Measurements from ENCODE around the gene HSPA1L. TPM values are rescaled to one million over a fixed set of nuclear protein-coding genes. Genes with fewer than 3 reads are reported as not detected.

The HSPA1L gene
- polyA plus RNA-seq, 1 donor (not counting 4 experiments of a cell fraction or from before 2014, with no cell fraction given) = 0.60 TPM

DNA sequence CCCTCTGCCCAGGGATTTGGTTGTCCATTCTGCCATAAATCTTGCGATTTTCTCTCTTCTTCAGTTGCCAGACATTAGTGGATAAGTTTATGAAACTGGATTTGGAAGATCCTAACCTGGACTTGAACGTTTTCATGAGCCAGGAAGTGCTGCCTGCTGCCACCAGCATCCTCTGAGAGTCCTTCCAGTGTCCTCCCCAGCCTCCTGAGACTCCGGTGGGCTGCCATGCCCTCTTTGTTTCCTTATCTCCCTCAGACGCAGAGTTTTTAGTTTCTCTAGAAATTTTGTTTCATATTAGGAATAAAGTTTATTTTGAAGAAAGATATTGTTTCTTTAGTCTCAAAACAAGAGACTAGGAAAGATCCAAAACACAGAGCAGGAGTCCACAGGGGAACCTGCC, 52.7 kb downstream of the HSPA1L start, which contains the start of gene SAPCD1:
TSS of gene SAPCD1 (plus strand) at position 301 of the 400 bp plus-strand sequence. CDS start 399 bp downstream, outside the sequence.
- no peak within 1 kb of the TSS for H3K9ac ChIP-seq (ENCODE audit: control insufficient read depth, extremely low read depth, insufficient read depth, low read length)
- H2AFZ ChIP-seq (ENCODE audit: control insufficient read depth, low read length) = no peak within 1 kb of the TSS
- dilution Hi-C loops (cut with MboI; ENCODE audit: extremely low pct_ligation_motif_present, low sequenced_read_pairs) = no loop called here
- no peak within 1 kb of the TSS for H3K4me3 ChIP-seq (ENCODE audit: control insufficient read depth in 2 of 3, extremely low read depth in 1 of 3, insufficient read depth in 2 of 3, low read depth in 1 of 3, low read length in 3 of 3)
- no peak within 1 kb of the TSS for H3K27ac ChIP-seq (ENCODE audit: control insufficient read depth, insufficient read depth, low read length)
- FAIRE-seq (no peak), DNase-seq (ENCODE audit: low read depth, low spot score) (no peak)
- no peaks in the 10 kb centered on the region for H3K27me3 ChIP-seq (ENCODE audit: control insufficient read depth, extremely low read depth, insufficient read depth, low read length)
- no peaks in the 10 kb centered on the region for H3K9me1 ChIP-seq (ENCODE audit: control insufficient read depth, extremely low read depth, insufficient read depth, low read length)
- H3K4me1 ChIP-seq (ENCODE audit: control insufficient read depth, extremely low read depth, insufficient read depth, low read length) = peaks cover 5% of the 10 kb centered on the region
- H3K36me3 ChIP-seq (ENCODE audit: control insufficient read depth in 2 of 2, extremely low read depth in 1 of 2, insufficient read depth in 2 of 2, low read length in 2 of 2) = peaks cover 6 to 13% of the 10 kb centered on the region in 2 experiments
- no peaks in the 10 kb centered on the region for H3K9me3 ChIP-seq (ENCODE audit: control insufficient read depth, low read depth, low read length)
- H4K20me1 ChIP-seq (ENCODE audit: control insufficient read depth, extremely low read depth, insufficient read depth, low read length) = no peaks in the 10 kb centered on the region
- no peak within 1 kb of the TSS for H3K4me2 ChIP-seq (ENCODE audit: control insufficient read depth, extremely low read depth, insufficient read depth, low read depth, low read length)
- H3K79me2 ChIP-seq (ENCODE audit: control insufficient read depth, insufficient read depth, low read length) = no peaks in the 10 kb centered on the region
- TF ChIP-seq, protein P1, sequence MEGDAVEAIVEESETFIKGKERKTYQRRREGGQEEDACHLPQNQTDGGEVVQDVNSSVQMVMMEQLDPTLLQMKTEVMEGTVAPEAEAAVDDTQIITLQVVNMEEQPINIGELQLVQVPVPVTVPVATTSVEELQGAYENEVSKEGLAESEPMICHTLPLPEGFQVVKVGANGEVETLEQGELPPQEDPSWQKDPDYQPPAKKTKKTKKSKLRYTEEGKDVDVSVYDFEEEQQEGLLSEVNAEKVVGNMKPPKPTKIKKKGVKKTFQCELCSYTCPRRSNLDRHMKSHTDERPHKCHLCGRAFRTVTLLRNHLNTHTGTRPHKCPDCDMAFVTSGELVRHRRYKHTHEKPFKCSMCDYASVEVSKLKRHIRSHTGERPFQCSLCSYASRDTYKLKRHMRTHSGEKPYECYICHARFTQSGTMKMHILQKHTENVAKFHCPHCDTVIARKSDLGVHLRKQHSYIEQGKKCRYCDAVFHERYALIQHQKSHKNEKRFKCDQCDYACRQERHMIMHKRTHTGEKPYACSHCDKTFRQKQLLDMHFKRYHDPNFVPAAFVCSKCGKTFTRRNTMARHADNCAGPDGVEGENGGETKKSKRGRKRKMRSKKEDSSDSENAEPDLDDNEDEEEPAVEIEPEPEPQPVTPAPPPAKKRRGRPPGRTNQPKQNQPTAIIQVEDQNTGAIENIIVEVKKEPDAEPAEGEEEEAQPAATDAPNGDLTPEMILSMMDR (optimal IDR thresholded peaks at IDR 0.05 in 1 of 3, IDR thresholded peaks at IDR 0.05 in 1 of 3, conservative IDR thresholded peaks at IDR 0.05 in 1 of 3; ENCODE audit: extremely low read depth in 1 of 3, insufficient read depth in 2 of 3, low read length in 3 of 3) = no peak
- TF ChIP-seq EZH2 (IDR thresholded peaks at IDR 0.05; ENCODE audit: low read length) = no peak

DNA sequence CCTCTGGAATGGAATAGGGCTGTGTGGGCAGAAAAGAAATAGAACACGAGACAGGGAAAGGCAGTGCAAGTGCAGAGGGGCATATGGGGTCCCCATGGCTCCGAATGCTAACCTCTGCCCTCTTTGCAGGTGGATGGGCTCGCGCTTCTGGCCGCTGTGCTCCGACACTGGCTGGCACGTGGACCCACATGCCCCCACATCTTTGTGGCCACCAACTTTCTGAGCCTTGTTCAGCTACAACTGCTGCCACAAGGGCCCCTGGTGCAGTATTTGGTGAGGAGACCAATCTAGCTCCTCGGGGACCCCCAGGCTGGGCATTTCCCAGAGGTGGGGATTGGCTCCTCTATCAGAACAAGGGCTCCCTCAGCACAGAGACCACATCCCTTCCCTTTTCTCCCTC, 53.7 kb downstream of the HSPA1L start:
- H3K4me2 ChIP-seq (ENCODE audit: control insufficient read depth, extremely low read depth, insufficient read depth, low read depth, low read length) = no peak overlapping the region
- no peak for FAIRE-seq

More for the DNA sequence above, 53.7 kb downstream of the HSPA1L start:
- no peak overlapping the region for H3K4me3 ChIP-seq (ENCODE audit: control insufficient read depth in 2 of 3, extremely low read depth in 1 of 3, insufficient read depth in 2 of 3, low read depth in 1 of 3, low read length in 3 of 3)
- dilution Hi-C loops (cut with MboI; ENCODE audit: extremely low pct_ligation_motif_present, low sequenced_read_pairs) = no loop called here
- H3K36me3 ChIP-seq (ENCODE audit: control insufficient read depth in 2 of 2, extremely low read depth in 1 of 2, insufficient read depth in 2 of 2, low read length in 2 of 2) = peaks cover 6 to 13% of the 10 kb centered on the region in 2 experiments
- no peaks in the 10 kb centered on the region for H3K79me2 ChIP-seq (ENCODE audit: control insufficient read depth, insufficient read depth, low read length)
- peaks cover 5% of the 10 kb centered on the region for H3K4me1 ChIP-seq (ENCODE audit: control insufficient read depth, extremely low read depth, insufficient read depth, low read length)
- no peak for DNase-seq (ENCODE audit: low read depth, low spot score)
- H3K27ac ChIP-seq (ENCODE audit: control insufficient read depth, insufficient read depth, low read length) = no peak overlapping the region
- H3K27me3 ChIP-seq (ENCODE audit: control insufficient read depth, extremely low read depth, insufficient read depth, low read length) = no peaks in the 10 kb centered on the region
- no peaks in the 10 kb centered on the region for H3K9me1 ChIP-seq (ENCODE audit: control insufficient read depth, extremely low read depth, insufficient read depth, low read length)
- no peaks in the 10 kb centered on the region for H4K20me1 ChIP-seq (ENCODE audit: control insufficient read depth, extremely low read depth, insufficient read depth, low read length)
- no peak overlapping the region for H2AFZ ChIP-seq (ENCODE audit: control insufficient read depth, low read length)
- H3K9ac ChIP-seq (ENCODE audit: control insufficient read depth, extremely low read depth, insufficient read depth, low read length) = no peak overlapping the region
- TF ChIP-seq, protein P1 (optimal IDR thresholded peaks at IDR 0.05 in 1 of 3, IDR thresholded peaks at IDR 0.05 in 1 of 3, conservative IDR thresholded peaks at IDR 0.05 in 1 of 3; ENCODE audit: extremely low read depth in 1 of 3, insufficient read depth in 2 of 3, low read length in 3 of 3) = no peak
- TF ChIP-seq EZH2 (IDR thresholded peaks at IDR 0.05; ENCODE audit: low read length) = no peak
- no peaks in the 10 kb centered on the region for H3K9me3 ChIP-seq (ENCODE audit: control insufficient read depth, low read depth, low read length)
